H1 (cell line): ENCODE results near the gene NEURL2. TPM values are rescaled to one million over a fixed set of nuclear protein-coding genes. Genes with fewer than 3 reads are reported as not detected.

ENCODE experiments used
- CTCF ChIA-PET: fragments of 300-600 bp; sonication (Branson Sonifier 250); formaldehyde crosslinking; loops from one replicate; lab custom pipeline; 2021; ENCODE audit not compliant: partially characterized antibody; lab: Charles Lee
- POLR2A ChIA-PET: fragments of 300-600 bp; sonication (Branson Sonifier 250); formaldehyde crosslinking; loops from one replicate; lab custom pipeline; 2021; ENCODE audit warnings: inconsistent platforms; ENCODE audit not compliant: partially characterized antibody; lab: Charles Lee
- DNase-seq, 2 experiments: peaks; one replicate each; pipeline versions ENCODE4 v3.0.0 to v3.0.0-alpha.2; 2010 to 2022; ENCODE audit warnings: low spot score in 2 of 2, low read depth in 1 of 2, mixed read lengths in 1 of 2
- FAIRE-seq: peaks from 2 replicates; lab custom pipeline; 2011; peaks lifted over from hg19 to GRCh38; lab: Jason Lieb, UNC
- H2AFZ ChIP-seq: 2 replicates; pipeline ENCODE4 v1.8.1; 2012; ENCODE audit warnings: low read length, inconsistent platforms
- H2AK5ac ChIP-seq: 2 replicates; pipeline ENCODE4 v1.6.1; 2013; ENCODE audit warnings: low read depth, low read length
- H2BK120ac ChIP-seq: replicated peaks from 2 replicates; pipeline ENCODE3; 2013; ENCODE audit warnings: low read depth, low read length, inconsistent platforms
- H2BK12ac ChIP-seq: 2 replicates; pipeline ENCODE4 v1.6.1; 2013; ENCODE audit warnings: low read depth, low read length
- H2BK15ac ChIP-seq: 2 replicates; pipeline ENCODE4 v1.6.1; 2013; ENCODE audit warnings: low read length
- H2BK20ac ChIP-seq: 2 replicates; pipeline ENCODE4 v1.6.1; 2013; ENCODE audit warnings: low read length
- H2BK5ac ChIP-seq: 2 replicates; pipeline ENCODE4 v1.6.1; 2013; ENCODE audit warnings: low read depth, low read length
- H3K14ac ChIP-seq: 2 replicates; pipeline ENCODE4 v1.6.1; 2013; ENCODE audit warnings: inconsistent platforms; ENCODE audit not compliant: insufficient read length
- H3K18ac ChIP-seq: 2 replicates; pipeline ENCODE4 v1.6.1; 2013; ENCODE audit warnings: low read length; ENCODE audit errors: extremely low read depth
- H3K23ac ChIP-seq: 2 replicates; pipeline ENCODE4 v1.6.1; 2013; ENCODE audit warnings: inconsistent platforms; ENCODE audit not compliant: insufficient read length
- H3K23me2 ChIP-seq: 2 replicates; pipeline ENCODE4 v1.6.1; 2013; ENCODE audit warnings: low read depth, low read length
- H3K27ac ChIP-seq: 2 replicates; pipeline ENCODE4 v1.6.1; 2011; ENCODE audit warnings: low read depth, low read length, inconsistent platforms
- H3K27me3 ChIP-seq, 4 experiments: replicated peaks in 1 of 4; 1 replicate in 1 of 4; 2 replicates in 3 of 4; pipeline versions ENCODE4 v1.6.1 to v1.8.1; 2011 to 2013; ENCODE audit warnings: low read length in 3 of 4, mild to moderate bottlenecking in 3 of 4, inconsistent platforms in 2 of 4, mixed read lengths in 2 of 4, moderate library complexity in 1 of 4; ENCODE audit not compliant: control insufficient read depth in 3 of 4, insufficient read depth in 3 of 4; ENCODE audit errors: extremely low read depth in 1 of 4
- H3K36me3 ChIP-seq, 4 experiments: 2 replicates each; pipeline versions ENCODE4 v1.6.1 to v1.8.1; 2011 to 2013; ENCODE audit warnings: mild to moderate bottlenecking in 4 of 4, low read length in 3 of 4, moderate library complexity in 2 of 4, control low read depth in 1 of 4, inconsistent platforms in 1 of 4; ENCODE audit not compliant: insufficient read depth in 4 of 4, control insufficient read depth in 2 of 4
- H3K4ac ChIP-seq: replicated peaks from 2 replicates; pipeline ENCODE3; 2013; ENCODE audit warnings: low read length, low read depth, mixed read lengths, inconsistent platforms; ENCODE audit not compliant: insufficient read length
- H3K4me1 ChIP-seq, 4 experiments: replicated peaks in 1 of 4; 1 replicate in 1 of 4; 2 replicates in 3 of 4; pipeline versions ENCODE4 v1.6.1 to v1.8.1; 2011 to 2013; ENCODE audit warnings: low read length in 3 of 4, inconsistent platforms in 2 of 4, mixed read lengths in 1 of 4; ENCODE audit not compliant: insufficient read depth in 4 of 4, control insufficient read depth in 3 of 4
- H3K4me2 ChIP-seq, 2 experiments: 2 replicates each; pipeline versions ENCODE4 v1.6.1 to v1.8.1; 2011 to 2013; ENCODE audit warnings: low read depth in 2 of 2, low read length in 2 of 2, control low read depth in 1 of 2, inconsistent platforms in 1 of 2, mild to moderate bottlenecking in 1 of 2; ENCODE audit not compliant: insufficient read depth in 1 of 2
- H3K4me3 ChIP-seq, 4 experiments: fragments of 200-600, 300-600 bp in 1 of 4; sonication (generic), shearing (Covaris generic), sonication (Bioruptor Twin) in 1 of 4; 2 replicates each; pipeline versions ENCODE4 v1.5.1 to v1.8.1; 2011 to 2016; ENCODE audit warnings: low read length in 4 of 4, low read depth in 3 of 4, control low read depth in 2 of 4, inconsistent platforms in 2 of 4, mild to moderate bottlenecking in 2 of 4, mixed read lengths in 1 of 4, moderate library complexity in 1 of 4; ENCODE audit not compliant: insufficient read depth in 2 of 4; ENCODE audit errors: extremely low read depth in 1 of 4
- H3K56ac ChIP-seq: replicated peaks from 2 replicates; pipeline ENCODE3; 2013; ENCODE audit warnings: low read depth, mild to moderate bottlenecking, mixed read lengths, low read length, inconsistent platforms; ENCODE audit not compliant: insufficient read length
- H3K79me1 ChIP-seq: 2 replicates; pipeline ENCODE4 v1.6.1; 2013; ENCODE audit warnings: low read depth, low read length, control low read depth
- H3K79me2 ChIP-seq, 2 experiments: 2 replicates each; pipeline versions ENCODE4 v1.6.1 to v1.8.1; 2012 to 2013; ENCODE audit warnings: low read length in 2 of 2, mild to moderate bottlenecking in 2 of 2, inconsistent platforms in 1 of 2; ENCODE audit not compliant: insufficient read depth in 2 of 2, control insufficient read depth in 1 of 2
- H3K9ac ChIP-seq, 4 experiments: replicated peaks in 1 of 4; 1 replicate in 1 of 4; 2 replicates in 3 of 4; pipeline versions ENCODE4 v1.6.1 to v1.8.1; 2011 to 2013; ENCODE audit warnings: low read depth in 3 of 4, low read length in 3 of 4, control low read depth in 2 of 4, mild to moderate bottlenecking in 2 of 4, moderate library complexity in 2 of 4, inconsistent platforms in 1 of 4; ENCODE audit errors: extremely low read depth in 1 of 4
- H3K9me3 ChIP-seq, 2 experiments: 2 replicates each; pipeline versions ENCODE4 v1.6.1 to v1.8.1; 2012 to 2013; ENCODE audit warnings: mild to moderate bottlenecking in 2 of 2, moderate library complexity in 2 of 2, control low read depth in 1 of 2, inconsistent platforms in 1 of 2, low read depth in 1 of 2, low read length in 1 of 2, mixed read lengths in 1 of 2; ENCODE audit not compliant: insufficient read depth in 2 of 2
- H4K20me1 ChIP-seq, 2 experiments: replicated peaks in 1 of 2; 2 replicates each; pipeline versions ENCODE3 to v1.8.1; 2011 to 2013; ENCODE audit warnings: inconsistent platforms in 2 of 2, low read length in 2 of 2, mild to moderate bottlenecking in 1 of 2; ENCODE audit not compliant: insufficient read depth in 2 of 2, control insufficient read depth in 1 of 2
- H4K5ac ChIP-seq: 2 replicates; pipeline ENCODE4 v1.6.1; 2013; ENCODE audit warnings: low read length, low read depth, mixed read lengths, inconsistent platforms; ENCODE audit not compliant: insufficient read length
- H4K8ac ChIP-seq: 2 replicates; pipeline ENCODE4 v1.8.0; 2013; ENCODE audit warnings: mild to moderate bottlenecking, moderate library complexity, low read length, inconsistent platforms; ENCODE audit not compliant: insufficient read depth; ENCODE audit errors: extremely low read depth
- H4K91ac ChIP-seq: replicated peaks from 2 replicates; pipeline ENCODE3; 2013; ENCODE audit warnings: low read length, mixed read lengths, inconsistent platforms; ENCODE audit not compliant: insufficient read length
- CHD2 ChIP-seq: IDR thresholded peaks from 2 replicates; pipeline ENCODE4 v1.6.1; 2012; ENCODE audit warnings: low read length, improper control_type of control experiment
- EGR1 ChIP-seq: IDR thresholded peaks from 2 replicates; pipeline ENCODE4 v1.6.1; 2011; ENCODE audit warnings: low read depth, low read length, borderline replicate concordance
- EP300 ChIP-seq, 2 experiments: IDR thresholded peaks; 1 replicate in 1 of 2; 2 replicates in 1 of 2; pipeline ENCODE4 v1.6.1; 2011 to 2012; ENCODE audit warnings: low read depth in 2 of 2, low read length in 2 of 2, mild to moderate bottlenecking in 2 of 2, borderline replicate concordance in 1 of 2, inconsistent platforms in 1 of 2, moderate library complexity in 1 of 2
- JUN ChIP-seq: IDR thresholded peaks from 2 replicates; pipeline ENCODE4 v1.6.1; 2011; ENCODE audit warnings: low read depth, mild to moderate bottlenecking, improper control_type of control experiment, low read length
- NANOG ChIP-seq: IDR thresholded peaks from 2 replicates; pipeline ENCODE4 v1.6.1; 2011; ENCODE audit warnings: low read length, low read depth, mild to moderate bottlenecking, inconsistent platforms; ENCODE audit not compliant: insufficient read depth, poor library complexity, severe bottlenecking
- RXRA ChIP-seq: IDR thresholded peaks from 2 replicates; pipeline ENCODE4 v1.6.1; 2011; ENCODE audit warnings: low read depth, mild to moderate bottlenecking, low read length, moderate library complexity; ENCODE audit not compliant: insufficient read depth
- SP1 ChIP-seq: IDR thresholded peaks from 2 replicates; pipeline ENCODE4 v1.6.1; 2011; ENCODE audit warnings: low read depth, low read length
- WGBS, 2 experiments: shearing (Covaris generic) in 1 of 2; methylation state at CpG; one replicate each; pipeline versions ENCODE4 v1.1.6 to v1.1.7; 2013 to 2015; ENCODE audit warnings: low lambda C conversion rate in 2 of 2, mixed read lengths in 2 of 2, inconsistent platforms in 1 of 2, low coverage in 1 of 2, missing lambda C conversion rate in 1 of 2; ENCODE audit not compliant: insufficient replicate concordance in 2 of 2, insufficient coverage in 1 of 2, insufficient read length in 1 of 2; ENCODE audit errors: extremely low coverage in 1 of 2, missing lambda C conversion rate in 1 of 2; 5-methylcytosine and 5-hydroxymethylcytosine counted together
- polyA plus RNA-seq, 7 experiments: library from polyadenylated mRNA; depleted of rRNA in 3 of 7; stranded (reverse) in 5 of 7; unstranded in 2 of 7; fragments of >200 nt in 5 of 7; fragments of 200-250 nt in 2 of 7; gene quantifications; 1 replicate in 5 of 7; 2 replicates in 1 of 7; 4 replicates in 1 of 7; pipeline versions ENCODE4 v1.2.1 to v1.2.3, GENCODE V29; 2011 to 2013; ENCODE audit warnings: missing spikeins in 2 of 7, mixed read lengths in 2 of 7
- total RNA-seq: library from RNA; stranded (reverse); fragmentation: NEBNext Ultra II Directional; extraction: Animal tissue kit (Norgen Biotek cat#: 25700); gene quantifications from 2 replicates; pipeline ENCODE4 v1.2.1, GENCODE V29; 2021

NEURL2 gene
- total and polyA plus RNA-seq, 2 of the 8 experiments (the other 6 are each of a cell fraction or from before 2014, with no cell fraction given), result 6.9 TPM

DNA sequence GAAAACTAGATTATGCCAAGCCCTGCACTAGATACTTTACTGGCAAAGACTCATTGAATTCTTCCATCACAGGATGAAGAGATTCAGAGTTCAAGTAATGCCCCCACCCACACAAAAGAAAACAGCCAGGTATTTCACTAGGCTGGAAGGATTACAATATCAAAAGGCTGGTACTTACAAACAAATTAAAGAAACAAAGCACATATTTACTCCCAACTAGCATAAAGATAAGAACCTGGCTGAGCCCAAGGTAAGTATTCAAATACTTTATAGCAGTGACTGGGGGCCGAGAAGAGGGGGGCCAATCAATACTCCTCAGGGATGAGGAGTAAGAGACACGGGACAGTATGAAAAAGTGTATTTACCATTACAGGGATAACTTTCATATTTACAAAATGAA is 37.5 kb downstream of the NEURL2 start:
- H4K91ac ChIP-seq, result no peak overlapping the region
- H2BK12ac ChIP-seq, result no peak overlapping the region
- H3K23ac ChIP-seq, result no peak overlapping the region
- H3K9ac ChIP-seq, result no peak overlapping the region
- no peak overlapping the region for H2BK120ac ChIP-seq
- H3K4ac ChIP-seq, result no peak overlapping the region
- no peaks in the 10 kb centered on the region for H3K9me3 ChIP-seq
- peak in 1 of 2 experiments; percentile 49 for DNase-seq
- peaks cover 4 to 16% (median 13%) of the 10 kb centered on the region in 4 experiments for H3K4me1 ChIP-seq
- no peak overlapping the region for H3K14ac ChIP-seq
- CTCF ChIA-PET, result interaction anchor here (1.1 to 1.6 kb wide), 4 partner anchors 13 to 54 kb away, joined by 3 to 8 read pairs (median 6); no protein-coding TSS in a partner anchor
- H4K5ac ChIP-seq, result peak overlapping the region; percentile 73
- H3K18ac ChIP-seq, result peak overlapping the region; percentile 84; the same call in 1 of the 2 replicates
- H3K23me2 ChIP-seq, result peaks cover 8% of the 10 kb centered on the region; the same call in 1 of the 2 replicates
- peak overlapping the region in 1 of 4 experiments; percentile 44; a peak in 2 of 8 replicates for H3K4me3 ChIP-seq
- peak overlapping the region; percentile 54 to 74 for H3K4me2 ChIP-seq
- no peak overlapping the region for H2AFZ ChIP-seq
- H3K79me1 ChIP-seq, result no peaks in the 10 kb centered on the region; the same call in 1 of the 2 replicates
- H2BK15ac ChIP-seq, result no peak overlapping the region
- no peak overlapping the region for H3K27ac ChIP-seq
- peaks cover 0 to 23% of the 10 kb centered on the region in 2 experiments; a peak in 2 of 4 replicates for H3K79me2 ChIP-seq
- POLR2A ChIA-PET, result interaction anchor here (0.9 to 9.9 kb wide), 11 partner anchors 14 to 99 kb away, joined by 3 to 178 read pairs (median 4); partner anchors contain the start of genes PCIF1, SNX21 and ZSWIM1
- no peak for FAIRE-seq
- peaks cover 0 to 19% (median 0%) of the 10 kb centered on the region in 4 experiments; a peak in 3 of 8 replicates for H3K36me3 ChIP-seq
- no peak overlapping the region for H3K56ac ChIP-seq
- H4K8ac ChIP-seq, result no peak overlapping the region
- H4K20me1 ChIP-seq, result no peaks in the 10 kb centered on the region
- peak overlapping the region; percentile 88; the same call in 1 of the 2 replicates for H2BK20ac ChIP-seq
- peak overlapping the region; percentile 94; the same call in 1 of the 2 replicates for H2BK5ac ChIP-seq
- WGBS, 2 experiments, result 7% methylated on average over 2 of the region's 2 CpGs; no CpG with 5 or more reads in 1 of the 2 experiments
- H2AK5ac ChIP-seq, result no peak overlapping the region
- H3K27me3 ChIP-seq, result no peaks in the 10 kb centered on the region
- TF ChIP-seq EP300 (IDR thresholded peaks at IDR 0.05; ENCODE audit: borderline replicate concordance in 1 of 2, low read depth in 2 of 2, low read length in 2 of 2), result peak in 1 of 2 experiments; percentile 56; a peak in 1 of 3 replicates
- TF ChIP-seq JUN, result no peak
- TF ChIP-seq RXRA, result no peak
- peak; percentile 88 for TF ChIP-seq NANOG
- TF ChIP-seq CHD2, result no peak
- TF ChIP-seq EGR1, result peak; percentile 84; the same call in 1 of the 2 replicates
- TF ChIP-seq SP1, result 0 out of 2 replicates have a peak, but pooled peaks have one; percentile 52
